ENCODE measurements around the gene TCF25. TPM values are rescaled to one million over a fixed set of nuclear protein-coding genes. Genes with fewer than 3 reads are reported as not detected.

TCF25 gene
- total RNA-seq, 4 donors from 2014 or later: 79.7 to 124 (median 101) TPM

- intact Hi-C loops (cut with DNase I): no loop called here
- Histone ChIP-seq H3K9me3 (no peaks in the 10 kb centered on the region), H3K4me1 (peaks cover 0 to 12% (median 0%) of the 10 kb centered on the region in 3 donors), H3K4me3 (no peak overlapping the region), H3K36me3 (peaks cover 0 to 61% (median 9%) of the 10 kb centered on the region in 3 donors), H3K27ac (no peak overlapping the region), H3K27me3 (no peaks in the 10 kb centered on the region)
- TF ChIP-seq POLR2A (IDR thresholded peaks at IDR 0.05): no peak
- TF ChIP-seq CTCF (IDR thresholded peaks at IDR 0.05): no peak
- DNase-seq: no peak
- WGBS, 2 donors: 84 to 87% methylated on average over 3 to 7 of the region's 15 CpGs
Measured at GRCh38 chr16:89955001-89955685, 81.8 kb downstream of the TCF25 start.

- Histone ChIP-seq H3K27ac (peak overlapping the region in 1 of 4 donors; percentile 21), H3K27me3 (no peaks in the 10 kb centered on the region), H3K4me1 (peaks cover 0 to 11% (median 0%) of the 10 kb centered on the region in 3 donors), H3K4me3 (no peak overlapping the region), H3K36me3 (peaks cover 0 to 77% (median 9%) of the 10 kb centered on the region in 3 donors), H3K9me3 (no peaks in the 10 kb centered on the region)
- WGBS, 2 donors: 82 to 88% methylated on average over 9 to 10 of the region's 15 CpGs
- no peak for DNase-seq
- no peak for TF ChIP-seq POLR2A (IDR thresholded peaks at IDR 0.05)
- intact Hi-C loops (cut with DNase I): no loop called here
Measured at GRCh38 chr16:89956505-89957215, 83.3 kb downstream of the TCF25 start.

- Histone ChIP-seq H3K36me3 (peaks cover 0 to 83% (median 9%) of the 10 kb centered on the region in 3 donors), H3K9me3 (no peaks in the 10 kb centered on the region), H3K4me3 (peak overlapping the region in 1 of 4 donors; percentile 5), H3K4me1 (peaks cover 0 to 6% (median 0%) of the 10 kb centered on the region in 3 donors), H3K27ac (peak overlapping the region in 2 of 4 donors; percentile 8 to 21), H3K27me3 (no peaks in the 10 kb centered on the region)
- intact Hi-C loops (cut with DNase I): no loop called here
- 88 to 92% methylated on average over 3 to 5 of the region's 23 CpGs for WGBS, 2 donors
- no peak for DNase-seq
- TF ChIP-seq CTCF (IDR thresholded peaks at IDR 0.05) (no peak), POLR2A (IDR thresholded peaks at IDR 0.05) (no peak)
Measured at GRCh38 chr16:89957216-89957785, 83.9 kb downstream of the TCF25 start.

GRCh38 chr16:89958068-89958467 is 84.7 kb downstream of the TCF25 start:
- H3K27ac ChIP-seq: no peak overlapping the region
- WGBS, 2 donors: 83% methylated on average over 1 of the region's 7 CpGs; no CpG with 5 or more reads in 1 of the 2 donors
- peaks cover 0 to 84% (median 9%) of the 10 kb centered on the region in 3 donors for H3K36me3 ChIP-seq

GRCh38 chr16:89958596-89958995 is 85.2 kb downstream of the TCF25 start:
- intact Hi-C loops (cut with DNase I): no loop called here
- Histone ChIP-seq H3K4me3 (no peak overlapping the region), H3K9me3 (no peaks in the 10 kb centered on the region), H3K4me1 (no peaks in the 10 kb centered on the region), H3K27ac (no peak overlapping the region), H3K27me3 (no peaks in the 10 kb centered on the region), H3K36me3 (peaks cover 0 to 89% (median 9%) of the 10 kb centered on the region in 3 donors)
- TF ChIP-seq CTCF (IDR thresholded peaks at IDR 0.05) (no peak), POLR2A (IDR thresholded peaks at IDR 0.05) (no peak)
- no peak for DNase-seq
- 91 to 95% methylated on average over 9 to 10 of the region's 10 CpGs for WGBS, 2 donors

More at GRCh38 chr16:89958068-89958467, 84.7 kb downstream of the TCF25 start:
- intact Hi-C loops (cut with DNase I): no loop called here
- no peaks in the 10 kb centered on the region for H3K9me3 ChIP-seq
- DNase-seq: no peak
- TF ChIP-seq POLR2A (IDR thresholded peaks at IDR 0.05) (no peak), CTCF (IDR thresholded peaks at IDR 0.05) (no peak)
- H3K4me3 ChIP-seq: no peak overlapping the region
- H3K4me1 ChIP-seq: no peaks in the 10 kb centered on the region
- no peaks in the 10 kb centered on the region for H3K27me3 ChIP-seq

Data from esophagus squamous epithelium (tissue), 5 donors.